Endothelial cell of umbilical vein (primary cell): ENCODE data around the gene KRT17. TPM values are rescaled to one million over a fixed set of nuclear protein-coding genes. Genes with fewer than 3 reads are reported as not detected.
"Not testable (repeated sequence)": the region's sequence is repeated elsewhere in the genome, so short reads cannot be mapped to it uniquely, and the experiment has no call there.

Source experiments
- BruUV-seq: library from RNA; stranded (reverse); fragments of 400-500 nt; replicated peaks from 2 replicates; lab custom pipeline; 2021; lab: Mats Ljungman, UMichigan
- CTCF ChIA-PET: fragments of 300-600, 350-600 bp; sonication (Branson Sonifier 250); formaldehyde crosslinking; loops from one replicate; lab custom pipeline; 2021; ENCODE audit warnings: antibody characterized with exemption, inconsistent platforms; lab: Charles Lee
- POLR2A ChIA-PET: fragments of 300-600, 350-600 bp; sonication (Branson Sonifier 250); formaldehyde crosslinking; loops from one replicate; lab custom pipeline; 2021; ENCODE audit warnings: antibody characterized with exemption, inconsistent platforms; lab: Charles Lee
- DNase-seq: peaks from one replicate; pipeline ENCODE4 v3.0.0-alpha.2; 2011; ENCODE audit warnings: low read depth, low spot score
- FAIRE-seq: peaks from 2 replicates; lab custom pipeline; 2011; peaks lifted over from hg19 to GRCh38; lab: Jason Lieb, UNC
- H2AFZ ChIP-seq: 2 replicates; pipeline ENCODE4 v1.6.0; 2012; ENCODE audit warnings: low read depth, low read length, control low read depth, inconsistent platforms
- H3K27ac ChIP-seq: 2 replicates; pipeline ENCODE4 v1.5.1; 2011; ENCODE audit warnings: low read depth, mild to moderate bottlenecking, control low read depth, low read length, moderate library complexity; ENCODE audit not compliant: insufficient read depth
- H3K27me3 ChIP-seq, 2 experiments: 2 replicates each; pipeline versions ENCODE4 v1.6.0 to v1.6.1; 2011; ENCODE audit warnings: low read length in 2 of 2, mixed read lengths in 1 of 2; ENCODE audit not compliant: control insufficient read depth in 2 of 2, insufficient read depth in 2 of 2
- H3K36me3 ChIP-seq, 2 experiments: 2 replicates in 1 of 2; 3 replicates in 1 of 2; pipeline ENCODE4 v1.5.1; 2011; ENCODE audit warnings: low read length in 2 of 2, mild to moderate bottlenecking in 1 of 2, moderate library complexity in 1 of 2; ENCODE audit not compliant: control insufficient read depth in 2 of 2, insufficient read depth in 2 of 2; ENCODE audit errors: extremely low read depth in 1 of 2
- H3K4me1 ChIP-seq: 3 replicates; pipeline ENCODE4 v1.5.1; 2011; ENCODE audit warnings: mild to moderate bottlenecking, low read length; ENCODE audit not compliant: control insufficient read depth, insufficient read depth; ENCODE audit errors: extremely low read depth
- H3K4me2 ChIP-seq: 2 replicates; pipeline ENCODE4 v1.6.1; 2011; ENCODE audit warnings: low read length, control low read depth, mixed read lengths; ENCODE audit not compliant: insufficient read depth
- H3K4me3 ChIP-seq, 3 experiments: fragments of 200-600 bp in 1 of 3; sonication (generic), shearing (Covaris generic) in 1 of 3; replicated peaks in 1 of 3; 2 replicates each; pipeline ENCODE4 v1.5.1; 2011 to 2016; ENCODE audit warnings: control low read depth in 3 of 3, low read length in 3 of 3, mild to moderate bottlenecking in 2 of 3, inconsistent platforms in 1 of 3, low read depth in 1 of 3, moderate library complexity in 1 of 3; ENCODE audit not compliant: insufficient read depth in 1 of 3
- H3K79me2 ChIP-seq: 2 replicates; pipeline ENCODE4 v1.6.0; 2012; ENCODE audit warnings: low read length, inconsistent platforms; ENCODE audit not compliant: control insufficient read depth, insufficient read depth
- H3K9ac ChIP-seq: replicated peaks from 2 replicates; pipeline ENCODE3; 2011; ENCODE audit warnings: low read length, control low read depth; ENCODE audit not compliant: insufficient read depth; ENCODE audit errors: extremely low read depth
- H3K9me1 ChIP-seq: replicated peaks from 3 replicates; pipeline ENCODE4 v1.6.0; 2011; ENCODE audit warnings: mild to moderate bottlenecking, low read length; ENCODE audit not compliant: control insufficient read depth, insufficient read depth; ENCODE audit errors: extremely low read depth
- H3K9me3 ChIP-seq: replicated peaks from 2 replicates; pipeline ENCODE4 v1.5.1; 2012; ENCODE audit warnings: low read length, inconsistent platforms; ENCODE audit not compliant: control insufficient read depth, insufficient read depth
- H4K20me1 ChIP-seq: replicated peaks from 2 replicates; pipeline ENCODE3; 2011; ENCODE audit warnings: mild to moderate bottlenecking, low read length; ENCODE audit not compliant: control insufficient read depth, insufficient read depth; ENCODE audit errors: extremely low read depth
- CTCF ChIP-seq, 2 donors: IDR thresholded peaks; 1 replicate in 1 of 2; 2 replicates in 1 of 2; pipeline ENCODE4 v1.5.1; 2011; ENCODE audit warnings: low read length in 2 of 2, mild to moderate bottlenecking in 2 of 2, moderate library complexity in 2 of 2, control low read depth in 1 of 2, inconsistent platforms in 1 of 2, low read depth in 1 of 2; ENCODE audit not compliant: insufficient read depth in 1 of 2; ENCODE audit errors: extremely low read depth in 1 of 2
- EZH2 ChIP-seq: IDR thresholded peaks from 2 replicates; pipeline ENCODE4 v1.6.1; 2012; ENCODE audit warnings: borderline replicate concordance, low read depth, mild to moderate bottlenecking, moderate library complexity, low read length, inconsistent platforms; ENCODE audit not compliant: severe bottlenecking
- FOS ChIP-seq: IDR thresholded peaks from 2 replicates; pipeline ENCODE4 v1.6.1; 2011; ENCODE audit warnings: mild to moderate bottlenecking, low read length, moderate library complexity, borderline replicate concordance; ENCODE audit not compliant: insufficient read depth
- GATA2 ChIP-seq: IDR thresholded peaks from 2 replicates; pipeline ENCODE4 v1.7.0; 2011; ENCODE audit warnings: low read depth, mild to moderate bottlenecking, moderate library complexity, mixed read lengths, low read length; ENCODE audit not compliant: insufficient read length, insufficient read depth
- JUN ChIP-seq: IDR thresholded peaks from 2 replicates; pipeline ENCODE4 v1.6.1; 2011; ENCODE audit warnings: borderline replicate concordance, low read depth; ENCODE audit not compliant: insufficient read length, insufficient read depth
- MAX ChIP-seq: IDR thresholded peaks from 2 replicates; pipeline ENCODE4 v1.6.1; 2011; ENCODE audit not compliant: insufficient read depth, insufficient read length
- MYC ChIP-seq: IDR thresholded peaks from one replicate; pipeline ENCODE4 v1.6.1; 2011; ENCODE audit warnings: mild to moderate bottlenecking, low read depth, low read length
- POLR2A ChIP-seq: IDR thresholded peaks from 2 replicates; pipeline ENCODE4 v1.6.1; 2012; ENCODE audit warnings: low read depth, mild to moderate bottlenecking, control low read depth, low read length
- POLR2AphosphoS5 ChIP-seq: IDR thresholded peaks from 2 replicates; pipeline ENCODE4 v1.6.1; 2012; ENCODE audit warnings: low read depth, mild to moderate bottlenecking, control low read depth, low read length, moderate library complexity; ENCODE audit not compliant: insufficient read depth
- dilution Hi-C: fragments of 300-500 bp; cut with MboI; formaldehyde crosslinking; loops from one replicate; pipeline ENCODE4 v1.15.0; 2019; ENCODE audit warnings: low sequenced_read_pairs; ENCODE audit not compliant: extremely low pct_ligation_motif_present
- intact Hi-C: fragments of 100-400 bp; cut with micrococcal nuclease; formaldehyde crosslinking; loops from one replicate; pipeline ENCODE4 v1.10.0; 2022
- polyA plus RNA-seq, 4 experiments: library from polyadenylated mRNA; depleted of rRNA in 3 of 4; stranded (reverse) in 3 of 4; unstranded in 1 of 4; fragments of >200 nt; gene quantifications; 2 replicates each; pipeline versions ENCODE4 v1.2.1 to v1.2.3, GENCODE V29; 2011 to 2012; ENCODE audit warnings: missing spikeins in 1 of 4
- total RNA-seq: library from RNA; stranded (reverse); gene quantifications from 2 replicates; pipeline ENCODE4 v1.2.3, GENCODE V29; 2021

The KRT17 gene
- total and polyA plus RNA-seq, 2 donors (not counting 3 experiments of a cell fraction or from before 2014, with no cell fraction given), result 0.83 to 1.6 TPM

GRCh38 chr17:41627316-41628072 is 3.1 kb upstream of the KRT17 start:
- H3K9me3 ChIP-seq, result no peaks in the 10 kb centered on the region
- H3K4me2 ChIP-seq, result no peak overlapping the region
- no peak for FAIRE-seq
- H3K9ac ChIP-seq, result no peak overlapping the region
- no peaks in the 10 kb centered on the region for H3K27me3 ChIP-seq
- no peaks in the 10 kb centered on the region for H4K20me1 ChIP-seq
- no peak for DNase-seq
- H3K4me1 ChIP-seq, result no peaks in the 10 kb centered on the region
- TF ChIP-seq POLR2AphosphoS5 (no peak), MAX (no peak), POLR2A (no peak), CTCF (IDR thresholded peaks at IDR 0.05; ENCODE audit: extremely low read depth in 1 of 2, insufficient read depth in 1 of 2, low read depth in 1 of 2, low read length in 2 of 2) (no peak), EZH2 (no peak), MYC (no peak), GATA2 (no peak), FOS (no peak), JUN (no peak)
- no TSS peak for BruUV-seq
- H3K27ac ChIP-seq, result no peak overlapping the region
- ChIA-PET CTCF (interaction anchor here (1.6 kb wide), 1 partner anchor 35 kb away, joined by 4 read pairs; no protein-coding TSS in a partner anchor), POLR2A (no interaction called here)
- no peaks in the 10 kb centered on the region for H3K9me1 ChIP-seq
- dilution Hi-C loops (no loop called here), intact Hi-C loops (no loop called here)
- H2AFZ ChIP-seq, result no peak overlapping the region
- H3K79me2 ChIP-seq, result no peaks in the 10 kb centered on the region
- H3K4me3 ChIP-seq, result no peak overlapping the region
- no peaks in the 10 kb centered on the region for H3K36me3 ChIP-seq

GRCh38 chr17:41626914-41627295 is 2.5 kb upstream of the KRT17 start:
- intact Hi-C loops, BruUV-seq, H3K4me2 ChIP-seq, H3K9ac ChIP-seq, dilution Hi-C loops, H4K20me1 ChIP-seq, POLR2A ChIA-PET, H3K9me1 ChIP-seq, H3K4me3 ChIP-seq, H2AFZ ChIP-seq, DNase-seq, H3K27ac ChIP-seq, FAIRE-seq, H3K27me3 ChIP-seq, H3K36me3 ChIP-seq, H3K79me2 ChIP-seq, H3K9me3 ChIP-seq, H3K4me1 ChIP-seq: not testable (repeated sequence)
- CTCF ChIA-PET, result interaction anchor here (1.6 kb wide), 1 partner anchor 36 kb away, joined by 4 read pairs; no protein-coding TSS in a partner anchor
